ENCODE measurements around the gene CFAP210.
A peak's percentile ranks its signal among the peaks of the same experiment; 100 is the strongest.
"Not testable (repeated sequence)": the region's sequence is repeated elsewhere in the genome, so short reads cannot be mapped to it uniquely, and the experiment has no call there.

Gene CFAP210

DNA sequence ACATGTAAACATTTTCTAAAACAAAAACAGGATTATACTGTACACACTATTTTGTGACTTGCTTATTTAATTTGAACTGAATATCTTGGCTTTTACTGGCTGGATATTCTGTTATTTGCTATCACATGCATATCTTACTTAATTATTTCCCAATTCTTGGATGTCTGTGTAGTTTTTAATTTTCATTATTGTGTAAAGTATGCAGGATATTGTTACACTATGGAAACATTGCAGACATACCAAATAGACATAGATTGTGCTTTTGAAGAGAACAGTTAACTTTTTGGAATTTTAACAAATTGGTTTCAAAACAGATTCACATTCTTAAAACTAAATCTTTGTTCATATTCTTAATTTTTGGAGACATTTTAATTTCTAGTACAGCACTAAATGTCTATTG lies 2.2 kb upstream of the CFAP210 start:
- Histone ChIP-seq H3K36me3 (peaks cover 7% of the 10 kb centered on the region), H3K27ac (no peak overlapping the region), H3K4me2 (no peak overlapping the region), H3K27me3 (no peaks in the 10 kb centered on the region), H3K9ac (no peak overlapping the region), H3K4me1 (peaks cover 18% of the 10 kb centered on the region), H3K4me3 (no peak overlapping the region), H4K20me1 (no peaks in the 10 kb centered on the region), H3K9me3 (no peaks in the 10 kb centered on the region)
- no peak for TF ChIP-seq Cebpa-rat (IDR thresholded peaks at IDR 0.05)

DNA sequence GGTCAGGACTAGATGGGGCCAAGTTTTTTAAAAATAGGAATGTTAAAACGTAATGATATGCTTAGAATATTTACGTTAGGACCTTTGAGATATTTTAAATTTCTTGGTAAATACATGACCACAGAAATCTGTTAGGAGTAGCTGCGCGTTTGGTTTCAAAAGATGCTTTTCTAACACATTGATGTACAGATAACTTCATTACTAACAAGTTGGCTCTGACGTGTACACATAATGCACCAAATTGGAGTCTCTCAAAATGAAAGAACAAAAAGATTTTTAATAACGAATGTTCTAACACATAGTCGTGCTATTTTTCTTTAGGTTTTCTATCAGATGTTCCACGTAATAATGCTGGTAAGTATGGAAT lies 672 bp upstream of the CFAP210 start:
- no peaks in the 10 kb centered on the region for H3K27me3 ChIP-seq
- H3K4me2 ChIP-seq: peak overlapping the region; percentile 86
- peaks cover 18% of the 10 kb centered on the region for H3K4me1 ChIP-seq
- peak overlapping the region; percentile 79 for H3K4me3 ChIP-seq
- H4K20me1 ChIP-seq: no peaks in the 10 kb centered on the region
- H3K36me3 ChIP-seq: peaks cover 7% of the 10 kb centered on the region
- no peak for TF ChIP-seq Cebpa-rat (IDR thresholded peaks at IDR 0.05)
- H3K27ac ChIP-seq: peak overlapping the region; percentile 64
- H3K9ac ChIP-seq: peak overlapping the region; percentile 83
- 0 out of 2 replicates have a peak, but pooled peaks cover 11% of the 10 kb centered on the region for H3K9me3 ChIP-seq

DNA sequence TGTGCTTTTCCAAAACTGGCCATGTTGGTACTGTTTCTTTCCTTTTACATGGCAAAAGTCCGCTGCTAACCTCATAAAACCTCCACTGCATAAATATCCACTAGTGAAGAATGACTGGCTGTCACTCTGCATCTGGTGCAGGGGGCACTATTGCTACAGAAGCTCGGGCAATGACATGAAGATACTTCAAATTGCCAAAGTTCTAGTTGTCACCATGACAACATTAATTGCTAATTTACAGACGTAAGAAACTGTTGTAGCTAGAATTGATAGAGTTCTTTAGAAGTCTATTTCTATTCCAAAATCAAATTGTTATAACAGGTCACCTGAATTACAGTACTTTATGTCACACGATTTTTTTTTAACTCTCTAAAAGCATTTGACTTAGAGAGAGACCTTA lies 845 bp downstream of the CFAP210 start:
- Histone ChIP-seq H3K4me2 (peak overlapping the region; percentile 86), H3K9ac (no peak overlapping the region), H3K4me1 (peaks cover 18% of the 10 kb centered on the region), H3K36me3 (no peaks in the 10 kb centered on the region), H3K27ac (no peak overlapping the region), H3K4me3 (no peak overlapping the region), H3K27me3 (no peaks in the 10 kb centered on the region), H3K9me3 (peaks cover 20% of the 10 kb centered on the region; the same call in 1 of the 2 replicates), H4K20me1 (no peaks in the 10 kb centered on the region)
- no peak for TF ChIP-seq Cebpa-rat (IDR thresholded peaks at IDR 0.05)

DNA sequence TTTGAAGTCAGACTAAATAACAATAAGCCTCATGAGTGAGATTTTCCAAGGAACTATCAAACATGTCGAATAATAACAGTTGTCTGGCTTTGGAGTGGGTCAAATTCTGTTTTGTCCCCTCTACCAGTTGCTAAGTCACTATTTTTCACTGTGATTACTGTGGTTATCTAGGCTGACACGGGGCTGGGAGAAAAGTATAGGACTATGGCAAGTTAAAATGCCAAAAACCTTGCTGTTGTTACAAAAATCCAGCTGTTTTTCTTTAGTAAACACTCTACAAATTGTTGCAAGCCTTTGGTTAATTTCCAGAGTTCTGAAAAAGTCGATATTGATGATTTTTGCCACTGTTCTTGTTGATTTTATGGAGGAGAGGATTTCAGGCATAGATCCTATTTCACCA lies 1.5 kb downstream of the CFAP210 start:
- H3K9me3 ChIP-seq: peaks cover 26% of the 10 kb centered on the region
- peaks cover 18% of the 10 kb centered on the region for H3K4me1 ChIP-seq
- no peaks in the 10 kb centered on the region for H4K20me1 ChIP-seq

DNA sequence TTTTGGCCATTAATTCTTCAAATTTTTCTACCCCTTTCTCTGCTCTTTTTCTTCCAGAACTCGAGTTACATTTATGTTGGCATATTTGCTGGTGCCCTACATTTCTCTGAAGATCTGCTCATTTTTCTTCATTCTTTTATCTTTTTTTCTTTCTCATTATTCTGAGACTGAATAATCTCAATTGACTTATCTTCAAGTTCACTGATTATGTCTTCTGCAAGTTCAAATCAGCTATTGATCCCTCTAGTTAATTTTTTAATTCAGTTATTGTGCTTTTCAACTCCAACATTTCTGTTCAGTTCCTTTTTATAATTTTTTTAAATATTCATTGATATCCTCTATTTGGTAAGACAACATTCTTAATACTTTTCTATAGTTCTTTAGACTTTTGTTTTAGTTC lies 3.2 kb downstream of the CFAP210 start:
- H3K27me3 ChIP-seq: no peaks in the 10 kb centered on the region
- no peak overlapping the region for H3K9ac ChIP-seq
- no peaks in the 10 kb centered on the region for H3K36me3 ChIP-seq
- H4K20me1 ChIP-seq: no peaks in the 10 kb centered on the region
- H3K4me1 ChIP-seq: peaks cover 18% of the 10 kb centered on the region
- no peak overlapping the region for H3K4me2 ChIP-seq
- H3K27ac ChIP-seq: no peak overlapping the region
- TF ChIP-seq Cebpa-rat (IDR thresholded peaks at IDR 0.05): no peak
- H3K9me3 ChIP-seq: peaks cover 31% of the 10 kb centered on the region
- H3K4me3 ChIP-seq: no peak overlapping the region

More for the DNA sequence above, 1.5 kb downstream of the CFAP210 start:
- H3K4me3 ChIP-seq: no peak overlapping the region
- no peak overlapping the region for H3K4me2 ChIP-seq
- no peak for TF ChIP-seq Cebpa-rat (IDR thresholded peaks at IDR 0.05)
- H3K9ac ChIP-seq: no peak overlapping the region
- no peaks in the 10 kb centered on the region for H3K36me3 ChIP-seq
- H3K27ac ChIP-seq: no peak overlapping the region
- H3K27me3 ChIP-seq: no peaks in the 10 kb centered on the region

DNA sequence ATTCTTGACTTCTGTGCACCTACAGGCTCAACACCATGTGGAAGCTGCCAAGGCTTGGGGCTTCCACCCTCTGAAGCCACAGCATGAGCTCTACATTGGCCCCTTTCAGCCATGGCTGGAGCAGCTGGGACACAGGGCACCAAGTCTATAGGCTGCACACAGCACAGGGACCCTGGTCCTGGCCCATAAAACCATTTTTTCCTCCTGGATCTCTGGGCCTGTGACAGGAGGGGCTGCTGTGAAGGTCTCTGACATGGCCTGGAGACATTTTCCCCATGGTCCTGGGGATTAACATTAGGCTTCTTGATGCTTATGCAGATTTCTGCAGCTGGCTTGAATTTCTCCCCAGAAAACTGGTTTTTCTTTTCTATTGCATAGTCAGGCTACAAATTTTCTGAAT lies 6.3 kb downstream of the CFAP210 start:
- not testable (repeated sequence) for H3K27me3 ChIP-seq, H3K4me1 ChIP-seq, H4K20me1 ChIP-seq, H3K27ac ChIP-seq, H3K36me3 ChIP-seq, H3K9ac ChIP-seq, H3K4me2 ChIP-seq, H3K4me3 ChIP-seq
- peaks cover 31% of the 10 kb centered on the region for H3K9me3 ChIP-seq

DNA sequence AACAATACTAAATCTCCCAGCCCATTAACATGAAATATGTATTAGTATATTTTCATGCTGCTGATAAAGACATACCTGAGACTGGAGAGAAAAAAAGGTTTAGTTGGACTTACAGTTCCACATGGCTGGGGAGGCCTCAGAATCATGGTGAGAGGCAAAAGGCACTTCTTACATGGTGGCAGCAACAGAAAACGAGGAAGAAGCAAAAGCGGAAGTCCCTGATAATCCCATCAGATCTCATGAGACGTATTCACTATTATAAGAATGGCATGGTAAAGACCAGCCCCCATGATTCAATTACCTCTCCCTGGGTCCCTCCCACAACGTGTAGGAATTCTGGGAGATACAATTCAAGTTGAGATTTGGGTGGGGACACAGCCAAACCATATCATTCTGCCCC lies 7.4 kb downstream of the CFAP210 start:
- H3K9ac ChIP-seq, H3K27ac ChIP-seq, H3K4me3 ChIP-seq, H3K4me1 ChIP-seq, H3K27me3 ChIP-seq, H3K36me3 ChIP-seq, H3K4me2 ChIP-seq, H4K20me1 ChIP-seq: not testable (repeated sequence)
- H3K9me3 ChIP-seq: peaks cover 31% of the 10 kb centered on the region

DNA sequence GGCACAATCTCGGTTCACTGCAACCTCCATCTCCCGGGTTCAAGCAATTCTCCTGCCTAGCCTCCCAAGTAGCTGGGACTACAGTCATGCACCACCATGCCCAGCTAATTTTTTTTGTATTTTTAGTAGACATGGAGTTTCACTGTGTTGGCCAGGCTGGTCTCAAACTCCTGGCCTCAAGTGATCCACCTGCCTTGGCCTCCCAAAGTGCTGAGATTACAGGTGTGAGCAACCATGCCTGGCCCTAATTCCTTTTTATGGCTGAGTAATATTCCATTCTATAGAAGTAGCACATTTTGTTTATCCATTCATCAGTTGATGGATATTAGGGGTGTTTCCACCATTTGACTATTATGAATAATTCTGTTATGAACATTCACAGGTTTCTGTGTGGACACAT lies 9.5 kb downstream of the CFAP210 start:
- not testable (repeated sequence) for H3K36me3 ChIP-seq, H4K20me1 ChIP-seq, H3K4me1 ChIP-seq, H3K9ac ChIP-seq, H3K27me3 ChIP-seq, H3K4me2 ChIP-seq, H3K4me3 ChIP-seq, H3K27ac ChIP-seq
- peaks cover 18% of the 10 kb centered on the region for H3K9me3 ChIP-seq

DNA sequence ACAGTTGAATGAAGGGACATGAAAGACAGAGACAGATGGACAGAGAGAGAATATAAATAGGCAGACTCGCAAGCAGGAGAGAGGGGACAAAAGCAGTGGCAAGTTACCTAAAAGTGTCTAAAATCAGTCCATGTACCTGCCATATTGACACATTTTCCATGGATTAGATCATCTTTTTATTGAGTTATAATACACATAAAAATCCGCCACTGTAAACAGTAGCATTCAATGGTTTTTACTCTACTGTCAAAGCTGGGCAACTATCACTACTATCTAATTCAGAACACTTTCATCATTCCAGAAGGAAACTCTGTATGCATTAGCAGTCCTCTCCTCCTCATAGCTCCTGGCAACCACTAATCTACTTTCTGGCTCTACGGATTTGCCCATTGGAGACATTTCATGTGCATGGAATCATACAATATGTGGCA lies 10.1 kb downstream of the CFAP210 start:
- no peaks in the 10 kb centered on the region for H3K27me3 ChIP-seq

DNA sequence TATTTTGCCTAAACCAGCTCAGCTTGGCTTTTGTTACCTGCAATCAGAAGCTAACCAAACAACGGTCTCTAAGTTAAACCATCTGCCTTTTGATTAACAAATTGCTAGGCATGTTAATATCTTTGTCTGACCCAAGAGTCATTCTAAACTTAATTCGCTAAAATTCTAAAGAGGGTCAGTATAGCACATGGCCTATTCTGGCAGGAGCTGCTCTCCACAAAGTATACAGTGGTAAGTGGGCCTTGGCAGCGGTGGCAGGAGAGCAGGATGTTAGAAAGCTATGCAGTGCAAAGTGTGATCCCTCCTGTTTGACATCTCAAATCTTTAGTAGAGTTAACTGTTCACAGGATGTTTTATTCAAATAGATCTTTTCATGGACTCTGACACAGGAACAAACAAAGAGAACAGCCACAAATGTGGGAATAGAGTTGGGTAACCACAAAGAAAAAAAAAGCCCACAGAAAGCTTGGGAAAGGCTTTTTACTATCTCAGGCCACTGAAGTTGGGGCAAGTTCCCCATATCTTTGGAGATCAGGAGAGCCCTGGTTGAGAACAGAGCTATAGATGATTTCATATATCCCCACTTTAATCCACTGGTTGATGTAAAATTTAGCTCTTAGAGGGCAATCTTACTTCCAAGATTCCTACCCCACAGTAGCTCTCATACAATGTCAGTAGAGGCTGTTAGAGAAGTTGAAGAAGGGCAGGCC lies 10.6 kb downstream of the CFAP210 start:
- Histone ChIP-seq H3K4me2 (no peak overlapping the region), H3K9ac (no peak overlapping the region), H3K36me3 (no peaks in the 10 kb centered on the region), H4K20me1 (no peaks in the 10 kb centered on the region), H3K9me3 (peaks cover 13% of the 10 kb centered on the region), H3K4me1 (no peaks in the 10 kb centered on the region), H3K27me3 (no peaks in the 10 kb centered on the region), H3K27ac (no peak overlapping the region), H3K4me3 (no peak overlapping the region)
- TF ChIP-seq Cebpa-rat (IDR thresholded peaks at IDR 0.05): no peak

More for the DNA sequence above, 10.1 kb downstream of the CFAP210 start:
- Histone ChIP-seq H3K4me1 (no peaks in the 10 kb centered on the region), H3K9ac (no peak overlapping the region), H3K4me2 (no peak overlapping the region), H3K9me3 (peaks cover 18% of the 10 kb centered on the region), H3K36me3 (no peaks in the 10 kb centered on the region), H3K27ac (no peak overlapping the region), H3K4me3 (no peak overlapping the region), H4K20me1 (no peaks in the 10 kb centered on the region)
- TF ChIP-seq Cebpa-rat (IDR thresholded peaks at IDR 0.05): no peak

DNA sequence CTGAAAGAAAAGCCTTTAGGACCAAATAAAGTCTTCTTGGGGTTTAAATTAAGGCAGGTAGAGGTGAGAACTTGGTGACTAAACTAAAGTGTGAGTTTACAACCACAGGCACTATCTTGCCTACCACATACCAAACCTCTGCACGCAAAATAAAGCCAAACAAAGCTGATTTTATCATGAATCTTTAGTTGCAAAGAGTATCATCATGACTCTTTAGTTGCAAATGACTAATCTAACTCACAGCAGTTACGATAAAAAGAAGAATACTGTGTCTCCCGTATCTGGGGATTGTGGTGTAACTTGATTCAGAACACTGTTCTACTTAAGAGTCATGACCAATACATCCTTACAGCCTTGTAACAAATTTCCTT lies 11.2 kb downstream of the CFAP210 start:
- H3K4me1 ChIP-seq: no peaks in the 10 kb centered on the region
- H4K20me1 ChIP-seq: no peaks in the 10 kb centered on the region
- H3K9ac ChIP-seq: no peak overlapping the region
- H3K27ac ChIP-seq: no peak overlapping the region
- no peaks in the 10 kb centered on the region for H3K27me3 ChIP-seq
- TF ChIP-seq Cebpa-rat (IDR thresholded peaks at IDR 0.05): no peak
- peaks cover 8% of the 10 kb centered on the region for H3K9me3 ChIP-seq
- H3K36me3 ChIP-seq: no peaks in the 10 kb centered on the region
- no peak overlapping the region for H3K4me3 ChIP-seq
- H3K4me2 ChIP-seq: no peak overlapping the region

Data from BLaER1 (cell line).